ELF-1 (cell line): ENCODE measurements around the gene AUTS2.

Experiments
- DNase-seq: peaks from one replicate; pipeline ENCODE4 v3.0.0-alpha.2; 2016; ENCODE audit warnings: low read depth, low spot score

The AUTS2 gene

DNA sequence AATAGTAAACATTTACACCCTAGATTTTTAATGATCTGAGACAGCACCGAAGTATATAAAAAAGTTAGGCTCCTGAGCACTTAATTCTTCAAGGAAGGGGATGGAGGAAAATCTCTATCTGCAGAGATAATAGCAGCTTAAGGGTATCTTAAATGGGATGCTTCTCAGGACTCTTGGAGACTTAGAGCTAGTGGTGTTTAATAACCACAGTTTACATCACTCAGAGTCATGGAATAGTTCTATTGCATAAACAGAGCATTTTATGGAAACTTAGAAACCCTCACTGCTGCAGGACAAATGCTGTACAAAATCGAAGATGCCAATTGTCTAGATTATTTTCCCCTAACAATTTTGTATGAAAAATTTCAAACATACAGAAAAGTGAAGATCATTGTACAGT is 1134.8 kb downstream of the AUTS2 start:
- DNase-seq, result no peak

DNA sequence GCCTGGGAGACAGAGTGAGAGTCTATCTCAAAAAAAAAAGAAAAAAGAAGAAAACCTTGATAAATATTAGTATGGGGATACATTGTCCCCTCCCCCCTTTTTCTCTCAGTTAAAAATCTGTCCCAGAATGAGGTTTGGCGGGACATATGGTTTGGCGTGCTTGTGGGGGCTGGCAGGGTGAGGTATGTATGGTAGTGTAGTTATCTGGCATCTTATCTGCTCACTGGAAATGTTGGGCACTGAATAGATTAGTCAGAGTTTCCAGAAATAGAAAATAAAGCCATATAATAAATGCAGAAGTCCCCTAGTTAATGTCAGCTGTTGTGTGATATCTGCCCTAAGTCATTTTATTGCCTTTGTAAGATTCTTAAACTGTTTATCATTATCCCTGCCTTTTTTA is 1136.1 kb downstream of the AUTS2 start:
- DNase-seq, result no peak

DNA sequence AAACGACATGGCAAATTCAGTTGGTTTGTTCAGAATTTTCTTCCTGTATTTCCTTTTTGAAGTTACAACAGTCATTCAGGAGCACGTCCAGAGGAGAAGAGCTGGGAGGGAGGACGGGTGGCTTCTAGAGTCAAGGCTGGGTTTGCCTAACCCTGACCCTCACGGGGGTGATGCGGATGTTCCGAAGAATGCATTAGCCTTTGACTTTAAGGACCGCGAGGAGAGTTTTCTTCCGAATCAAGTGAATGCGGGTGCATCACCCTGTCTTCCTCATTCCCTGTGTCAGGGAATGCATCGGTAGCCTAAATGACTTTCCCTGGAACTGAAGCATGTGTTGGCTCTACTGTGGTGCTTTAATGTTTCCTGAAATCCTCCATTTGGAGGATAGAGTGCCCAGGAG is 1137.0 kb downstream of the AUTS2 start:
- DNase-seq, result no peak

DNA sequence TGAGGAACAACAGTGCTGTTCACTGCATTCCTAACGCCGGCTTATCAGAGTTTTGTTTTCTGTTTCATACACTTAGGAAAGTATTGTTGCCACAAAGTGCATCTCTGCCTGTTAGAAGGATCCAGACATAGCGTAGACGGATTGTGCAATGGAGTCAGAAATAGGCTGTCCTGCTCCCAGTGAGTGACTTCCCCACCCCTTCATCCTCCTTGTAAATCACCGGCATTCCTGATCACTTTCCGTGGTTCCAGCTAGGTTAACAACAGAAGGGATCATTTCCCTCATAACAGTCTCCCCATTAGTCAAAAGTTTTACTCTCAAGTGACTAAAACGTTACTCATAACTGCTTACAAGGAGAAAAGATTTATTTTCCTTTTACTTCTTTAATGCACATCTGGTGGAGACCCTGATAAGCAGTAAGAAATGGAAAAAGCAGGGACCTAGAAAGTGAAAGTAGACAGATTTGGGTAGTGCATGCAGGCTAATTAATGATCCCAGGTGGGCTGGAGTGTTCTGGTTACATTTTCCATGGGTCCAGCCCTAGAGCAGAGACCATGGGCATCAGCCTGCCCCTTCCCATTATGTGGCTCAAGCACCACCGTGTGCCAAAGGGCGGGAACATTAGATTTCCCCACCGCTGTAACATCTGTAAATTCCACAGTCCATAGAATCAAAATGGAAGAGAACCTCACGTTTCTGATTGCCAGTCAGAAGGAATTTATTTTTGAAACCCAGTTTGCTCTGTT is 1138.6 kb downstream of the AUTS2 start:
- DNase-seq, result no peak

DNA sequence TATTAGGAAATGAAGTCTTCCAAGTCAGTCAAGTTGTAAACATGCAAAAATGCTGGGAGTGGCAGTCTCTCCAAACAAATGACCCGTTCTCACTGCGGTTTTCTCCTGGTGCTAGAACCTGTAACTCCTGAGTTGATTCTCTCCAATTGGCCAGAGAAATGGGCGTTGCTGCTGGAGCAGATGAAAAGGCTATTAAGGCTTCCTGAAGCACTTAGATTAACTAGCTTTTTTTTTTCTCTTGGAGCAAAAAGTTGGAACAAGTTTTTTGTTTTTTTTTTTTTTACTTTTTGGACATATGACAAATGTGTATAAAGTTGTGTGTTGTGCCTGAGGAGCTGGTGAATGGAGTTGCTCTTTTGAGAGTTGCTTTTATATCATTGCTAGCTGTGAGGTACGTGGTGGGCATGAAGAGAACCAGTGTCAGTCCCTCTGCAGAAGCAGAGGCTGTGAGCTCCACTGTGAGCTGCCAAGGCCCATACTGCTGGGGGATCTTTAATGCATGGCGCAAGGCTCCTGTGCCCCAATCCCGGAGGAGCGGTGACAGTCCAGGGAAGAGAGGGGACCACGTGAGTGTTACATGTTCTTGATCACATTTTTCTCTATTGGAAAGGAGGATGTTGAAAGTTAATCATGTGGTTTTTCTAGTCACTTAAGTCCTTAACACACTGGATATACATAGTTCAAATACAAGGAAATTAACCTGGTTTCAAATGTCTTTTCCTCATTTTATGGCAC is 1140.0 kb downstream of the AUTS2 start:
- DNase-seq, result peak; percentile 58

DNA sequence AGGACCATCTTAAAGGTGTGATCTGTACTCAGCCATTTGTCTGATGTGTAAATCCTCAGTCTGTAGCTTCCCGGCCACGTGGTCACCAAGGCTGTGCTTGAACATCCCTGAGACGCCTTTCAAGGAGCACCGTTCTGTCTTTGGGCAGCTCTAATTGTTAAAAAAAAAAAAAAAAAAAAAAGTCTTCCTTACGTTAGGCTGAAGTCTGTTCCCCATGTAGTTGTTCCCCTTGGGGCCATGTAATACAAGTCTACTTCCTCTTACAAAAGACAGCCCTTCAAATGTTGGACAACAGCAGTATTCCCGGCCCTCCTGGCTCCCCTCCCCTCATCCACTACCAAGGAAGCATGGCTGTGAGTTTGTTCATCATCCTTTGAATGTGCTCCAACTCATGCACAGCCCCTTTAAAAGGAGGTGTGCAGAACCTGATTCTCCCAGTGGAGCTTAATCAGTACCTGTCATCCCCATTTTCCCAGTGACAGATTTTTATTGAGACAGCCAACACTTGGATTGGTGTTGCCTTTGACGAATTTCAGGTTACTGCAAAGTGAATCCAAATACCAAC is 1141.5 kb downstream of the AUTS2 start:
- DNase-seq, result no peak

DNA sequence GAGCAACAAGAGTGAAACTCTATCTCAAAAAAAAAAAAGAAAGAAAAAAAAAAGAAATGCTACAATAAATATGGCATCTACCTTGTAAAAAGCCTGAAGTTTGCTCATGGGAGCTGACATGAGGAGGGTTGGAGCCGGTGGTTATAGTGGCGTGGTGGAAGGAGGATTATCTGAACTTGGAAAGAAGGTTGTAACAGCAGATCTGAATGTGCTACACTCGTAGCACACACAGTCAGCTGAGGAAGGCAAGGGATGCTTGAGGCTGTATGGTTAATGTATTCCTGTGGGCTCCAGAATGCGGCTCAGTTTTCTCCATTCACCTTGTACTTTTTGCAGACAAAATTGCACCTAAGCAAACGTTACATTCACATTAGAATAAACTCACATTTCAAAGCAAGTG is 1143.4 kb downstream of the AUTS2 start:
- no peak for DNase-seq

DNA sequence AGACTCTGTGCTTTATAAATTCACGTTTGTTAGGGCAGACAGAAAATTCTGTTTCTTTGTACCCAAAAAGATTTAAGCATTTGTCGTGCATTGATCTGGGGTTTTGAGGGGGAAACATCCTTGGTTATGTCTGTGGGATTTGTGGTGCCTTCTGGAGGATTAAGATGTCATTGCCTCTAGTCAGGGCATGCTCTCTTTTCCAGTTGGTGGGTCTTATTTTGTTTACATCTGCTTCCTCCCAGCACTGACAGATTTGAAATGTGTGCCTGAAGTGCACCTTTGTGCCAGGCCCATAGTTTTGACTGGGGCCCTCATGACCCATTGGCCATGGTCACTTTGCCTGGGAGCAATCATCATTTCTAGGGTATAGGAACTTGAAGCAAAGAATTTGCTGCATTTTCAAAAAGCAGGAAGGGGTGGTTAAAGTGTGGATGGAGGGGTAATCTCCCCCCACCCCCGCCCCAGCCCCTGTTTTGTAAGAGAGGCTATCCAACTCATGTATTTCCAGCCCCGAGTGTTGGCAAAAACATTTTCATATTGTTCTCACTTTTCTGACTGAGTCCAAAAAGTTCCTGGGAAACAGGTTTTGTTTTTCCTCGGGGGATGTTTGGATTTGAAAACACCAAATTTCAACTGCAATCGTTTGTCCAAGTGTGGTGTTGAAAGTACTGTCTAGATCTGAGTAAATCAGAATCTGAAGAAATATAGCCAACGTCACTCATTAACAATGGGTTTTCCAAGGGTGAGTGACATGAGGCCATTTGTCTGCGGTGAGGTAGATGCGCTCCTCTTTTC is 1145.5 kb downstream of the AUTS2 start:
- no peak for DNase-seq

DNA sequence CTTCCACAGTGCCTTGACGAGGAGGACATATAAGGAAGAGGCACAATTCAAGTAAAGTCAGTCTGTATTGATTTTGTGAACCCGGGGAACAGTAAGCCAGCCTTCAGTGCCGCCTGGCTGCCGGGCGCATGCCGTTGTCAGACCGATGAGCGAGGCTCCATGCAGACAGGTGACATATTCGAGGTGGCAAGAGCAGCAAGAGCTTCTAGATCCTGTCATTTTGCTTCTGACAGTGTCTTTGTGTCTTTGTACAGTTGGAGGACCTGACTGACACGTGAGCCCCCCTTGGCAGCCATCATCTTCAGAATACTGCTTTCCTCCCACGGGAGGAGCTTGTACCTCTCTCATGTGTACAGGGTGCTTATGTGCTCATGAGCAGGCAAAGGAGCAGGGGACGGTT is 1146.2 kb downstream of the AUTS2 start:
- no peak for DNase-seq

DNA sequence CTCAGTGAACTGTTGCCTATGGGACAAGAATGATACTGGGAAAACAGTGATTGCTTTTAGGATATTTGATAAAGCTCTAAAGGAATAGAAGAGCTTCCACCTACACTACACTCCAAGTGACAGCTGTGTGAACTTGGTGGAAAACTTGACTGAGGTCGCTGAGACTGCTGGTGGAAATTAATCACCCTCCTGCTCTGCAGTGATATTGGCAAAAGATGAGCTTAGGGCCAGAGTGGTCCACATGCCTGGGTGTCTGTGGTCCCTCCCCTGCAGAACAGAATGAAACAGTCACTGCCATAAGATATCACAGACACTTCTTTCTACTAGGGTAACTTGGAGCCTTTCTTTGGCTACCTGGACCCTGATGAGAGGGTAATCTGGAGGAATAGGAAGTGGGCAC is 1151.6 kb downstream of the AUTS2 start:
- no peak for DNase-seq

DNA sequence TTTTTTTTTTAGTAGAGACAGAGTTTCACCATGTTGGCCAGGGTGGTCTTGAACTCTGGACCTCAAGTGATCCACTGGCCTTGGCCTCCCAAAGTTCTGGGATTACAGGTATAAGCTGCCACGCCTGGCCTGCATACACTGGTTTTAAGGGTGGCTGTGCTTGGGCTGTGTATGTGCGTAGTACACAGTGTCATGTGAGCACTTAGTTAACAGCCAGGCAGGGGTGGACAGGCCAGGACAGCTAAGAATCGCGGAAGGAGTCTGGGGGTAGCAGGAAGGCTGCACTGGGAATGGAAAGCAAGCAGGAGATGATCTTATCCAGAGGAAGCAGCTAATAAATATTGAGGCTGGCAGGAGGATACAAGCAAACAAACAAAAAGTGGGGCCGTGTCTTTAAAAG is 1153.6 kb downstream of the AUTS2 start:
- no peak for DNase-seq

DNA sequence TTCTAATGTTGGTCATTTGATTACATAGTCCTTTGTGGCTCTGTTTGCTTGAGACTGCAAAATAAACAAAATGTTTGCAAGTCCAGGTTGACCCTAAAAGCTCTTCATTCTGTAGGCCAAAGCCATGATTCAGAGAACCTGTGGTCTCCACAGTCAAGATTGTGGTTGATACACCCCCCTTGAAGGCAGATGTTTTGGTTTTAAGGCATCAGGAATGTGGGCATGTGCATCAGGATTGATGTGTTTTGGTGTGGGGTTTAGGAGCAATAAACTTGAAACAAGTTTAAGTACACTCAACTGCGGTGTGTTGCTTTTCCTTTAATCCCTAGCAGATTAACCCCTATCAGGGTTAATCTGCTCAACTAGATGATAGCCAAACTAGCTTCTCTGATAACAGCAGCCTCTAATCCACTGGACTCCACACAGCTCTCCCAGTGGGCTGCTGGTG is 1154.5 kb downstream of the AUTS2 start:
- DNase-seq, result no peak

DNA sequence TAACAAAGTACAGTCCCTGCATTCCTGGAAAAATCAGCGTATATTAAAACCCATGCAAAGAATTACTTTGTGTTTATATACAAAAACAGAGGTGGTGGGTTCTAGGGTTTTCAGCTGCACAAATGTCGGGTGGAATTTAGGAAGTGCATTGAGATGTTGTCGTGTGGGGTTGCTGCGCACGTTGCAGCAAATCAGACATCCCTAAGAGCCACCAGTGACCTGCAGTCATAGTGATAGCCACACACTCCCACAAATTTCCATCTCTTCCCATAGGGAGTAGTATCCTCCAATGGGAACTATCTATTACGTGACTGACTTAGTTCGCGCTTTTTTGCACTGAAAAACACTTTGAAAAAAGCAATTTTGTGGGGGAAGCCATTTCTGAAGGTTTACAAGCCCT is 1158.5 kb downstream of the AUTS2 start:
- DNase-seq, result no peak

DNA sequence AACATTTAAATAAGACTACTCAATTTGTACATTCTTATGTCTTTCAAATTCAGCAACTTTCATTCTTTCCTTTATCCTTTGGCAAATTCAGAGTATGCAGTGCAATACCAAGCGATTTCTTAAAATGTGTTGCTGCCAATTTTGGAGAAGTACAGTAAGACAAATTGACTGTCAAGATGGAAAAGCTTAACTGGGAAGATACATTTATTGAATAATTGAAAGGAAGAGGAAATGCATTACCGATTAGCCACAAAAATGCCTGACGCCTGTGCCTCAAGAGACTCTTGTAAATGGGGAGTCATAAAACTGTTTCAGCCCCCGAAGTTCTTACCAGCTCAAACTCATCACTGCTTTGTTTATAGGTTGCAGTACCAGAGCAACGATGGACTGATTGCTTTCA is 1160.4 kb downstream of the AUTS2 start:
- DNase-seq, result no peak

DNA sequence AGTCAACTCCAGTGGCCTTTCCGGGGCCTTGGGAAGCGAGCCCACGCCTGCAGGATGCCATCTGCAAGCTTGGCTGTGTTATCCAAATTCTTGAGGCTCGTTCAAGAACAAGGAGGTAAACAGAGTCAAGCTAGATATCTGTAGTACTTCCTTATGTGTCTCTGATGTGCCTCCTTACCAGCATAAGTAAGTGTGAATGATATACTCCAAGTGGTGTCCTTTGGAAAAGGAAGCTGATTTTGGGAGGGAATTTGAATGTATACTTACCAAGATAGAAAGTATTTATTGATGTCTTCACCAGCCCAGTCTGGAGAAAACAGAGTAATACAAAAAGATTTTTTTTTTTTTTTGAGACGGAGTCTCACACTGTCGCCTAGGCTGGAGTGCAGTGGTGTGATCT is 1161.4 kb downstream of the AUTS2 start:
- DNase-seq, result no peak

DNA sequence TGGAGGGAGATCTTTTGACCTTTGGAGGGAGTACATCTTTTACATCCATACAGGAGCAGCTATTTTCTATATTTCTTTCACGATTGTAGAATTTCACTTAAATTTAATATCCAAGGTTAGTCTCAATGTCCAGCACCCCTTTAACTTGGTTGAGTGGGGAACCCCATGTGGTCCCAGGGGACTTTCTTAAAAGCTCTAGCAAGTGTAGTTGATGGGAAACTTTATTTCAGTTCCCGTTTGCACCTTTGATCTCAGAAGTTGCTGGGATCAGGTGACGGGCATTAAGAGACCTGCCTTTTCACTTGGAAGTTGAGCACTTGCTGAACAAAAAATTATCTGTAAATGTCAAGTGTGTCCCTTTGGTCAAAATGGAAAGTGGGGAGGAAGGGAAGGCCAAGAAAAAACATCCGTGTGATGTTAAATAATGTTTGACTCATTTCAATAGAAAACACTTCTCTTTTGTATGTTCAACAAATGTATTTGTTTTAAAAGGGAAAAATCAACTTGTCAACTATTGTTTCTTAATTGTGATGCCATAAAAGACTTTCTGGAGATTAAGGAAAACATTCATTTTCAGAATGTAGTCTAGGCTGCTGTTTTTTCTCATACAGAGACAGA is 1163.5 kb downstream of the AUTS2 start:
- no peak for DNase-seq

DNA sequence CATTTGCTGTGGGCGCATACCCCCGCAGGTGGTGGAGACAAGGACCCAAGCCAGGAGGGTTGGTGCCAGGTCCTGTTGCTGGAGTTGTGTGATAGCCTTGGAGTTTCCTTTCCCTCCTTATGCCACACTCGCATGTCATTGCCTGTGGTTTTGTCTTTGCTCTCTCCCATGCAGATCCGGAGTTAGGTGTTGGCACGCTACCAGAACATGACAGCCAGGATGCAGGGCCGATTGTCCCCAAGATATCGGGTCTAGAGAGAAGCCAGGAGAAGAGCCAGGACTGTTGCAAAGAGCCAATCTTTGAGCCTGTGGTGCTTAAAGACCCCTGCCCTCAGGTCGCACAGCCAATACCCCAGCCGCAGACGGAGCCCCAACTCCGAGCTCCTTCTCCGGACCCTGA is 1164.4 kb downstream of the AUTS2 start:
- DNase-seq, result no peak

DNA sequence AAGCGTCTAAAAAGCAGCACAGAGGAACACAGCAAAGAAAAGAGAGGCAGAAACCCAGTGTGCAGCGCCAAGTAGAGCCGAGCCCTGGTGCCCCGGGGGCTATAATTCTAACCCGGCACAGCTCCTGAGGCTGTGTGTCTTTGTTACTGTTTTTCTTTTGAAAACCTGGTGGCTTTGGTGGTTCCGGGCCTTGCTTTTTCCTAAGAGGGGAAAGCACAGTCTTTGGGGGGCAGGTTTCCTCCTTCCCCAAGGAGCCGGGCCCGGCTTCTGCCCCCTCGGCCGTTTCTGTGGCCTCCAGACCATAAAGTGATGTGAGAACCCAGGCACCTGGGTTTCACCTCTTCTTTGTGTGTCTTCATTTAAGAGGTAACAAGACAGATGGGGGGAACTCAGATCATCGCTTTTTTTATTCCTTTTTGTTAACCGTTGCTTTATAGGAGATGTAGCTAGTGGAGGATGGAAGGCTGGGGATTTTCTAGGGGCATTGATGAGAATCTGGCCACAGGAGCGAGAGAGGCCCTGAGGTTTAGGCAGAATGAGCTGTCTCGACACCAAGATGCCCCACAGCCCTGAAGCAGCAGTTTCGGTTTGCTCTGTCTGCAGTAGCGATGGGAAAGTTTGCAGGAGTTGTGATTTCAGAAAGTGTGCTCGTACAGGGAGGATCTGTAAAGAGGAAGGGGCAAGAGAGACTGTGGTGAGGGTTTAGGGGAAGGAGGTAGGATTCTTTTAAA is 1165.9 kb downstream of the AUTS2 start:
- DNase-seq, result peak; percentile 16

DNA sequence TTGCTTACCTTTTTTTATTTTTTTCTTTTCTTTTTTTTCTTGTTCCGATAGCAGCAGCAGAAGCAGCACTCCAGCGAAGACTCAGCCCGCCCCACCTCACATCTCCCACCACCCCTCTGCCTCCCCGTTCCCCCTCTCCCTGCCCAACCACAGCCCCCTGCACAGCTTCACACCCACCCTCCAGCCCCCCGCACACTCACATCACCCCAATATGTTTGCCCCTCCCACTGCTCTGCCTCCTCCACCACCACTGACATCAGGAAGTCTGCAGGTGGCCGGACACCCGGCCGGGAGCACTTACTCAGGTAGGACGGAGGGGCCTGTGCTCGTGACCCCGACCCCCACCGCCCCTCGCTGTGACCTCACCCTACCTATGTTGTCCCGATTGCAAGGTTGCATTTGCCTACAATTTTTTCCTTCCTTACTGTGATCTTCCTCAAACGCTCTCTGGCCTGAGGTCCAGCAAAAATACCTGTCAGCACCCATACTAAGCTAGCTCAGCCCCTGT is 1166.5 kb downstream of the AUTS2 start:
- no peak for DNase-seq

DNA sequence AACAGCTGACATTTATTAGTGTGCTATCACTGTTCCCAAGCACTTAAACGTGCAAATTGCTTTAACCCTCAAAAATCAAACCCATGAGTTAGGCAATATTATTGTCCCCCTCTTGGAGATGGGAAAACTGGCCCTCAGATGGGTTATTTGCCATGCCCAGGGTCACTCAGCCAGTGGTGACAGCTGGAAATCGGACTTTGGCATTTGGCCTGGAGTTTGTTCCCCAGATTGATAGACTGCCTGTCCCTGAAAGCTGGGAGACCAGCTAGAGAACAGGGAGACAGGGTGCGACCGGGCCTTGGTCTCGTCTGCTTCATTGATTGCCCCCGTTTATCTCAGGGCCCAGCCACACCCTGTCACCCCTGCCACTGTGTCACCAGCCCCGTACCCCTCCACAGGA is 1167.4 kb downstream of the AUTS2 start:
- no peak for DNase-seq

DNA sequence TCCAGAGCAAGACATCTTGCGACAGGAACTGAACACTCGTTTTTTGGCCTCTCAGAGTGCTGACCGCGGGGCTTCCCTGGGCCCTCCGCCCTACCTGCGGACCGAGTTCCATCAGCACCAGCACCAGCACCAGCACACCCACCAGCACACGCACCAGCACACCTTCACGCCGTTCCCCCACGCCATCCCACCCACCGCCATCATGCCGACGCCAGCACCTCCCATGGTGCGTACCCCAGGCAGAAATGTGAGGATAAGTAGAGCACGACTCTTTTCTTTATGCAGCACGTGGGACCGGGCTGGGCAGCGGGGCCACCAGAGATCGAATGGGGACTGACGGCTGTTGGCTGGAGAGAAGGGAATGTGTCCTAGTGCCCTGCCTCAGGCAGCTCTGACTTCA is 1167.8 kb downstream of the AUTS2 start:
- no peak for DNase-seq
